ENCODE measurements around the gene SEPTIN7. TPM values are rescaled to one million over a fixed set of nuclear protein-coding genes. Genes with fewer than 3 reads are reported as not detected.

SEPTIN7 gene
- total RNA-seq, 1 experiment from 2014 or later = 140 TPM

DNA sequence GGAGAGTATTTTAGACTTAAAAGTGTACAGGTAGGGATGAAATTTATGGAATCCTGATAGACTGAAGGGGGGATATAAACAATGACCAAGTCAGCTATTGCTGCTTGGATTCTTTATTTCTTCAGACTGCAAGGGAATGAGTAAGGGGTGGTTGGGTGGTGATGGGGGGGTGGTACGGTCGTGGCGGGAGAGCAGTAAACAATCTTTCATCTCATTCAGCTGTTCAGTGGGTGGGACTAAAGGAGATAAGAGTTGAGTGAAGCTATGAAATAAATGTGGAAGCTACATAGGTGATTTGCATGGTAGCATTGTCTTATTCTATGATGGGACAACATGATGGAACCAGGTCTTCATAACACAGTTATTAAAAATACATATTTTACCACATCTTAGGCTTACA is 1.8 kb downstream of the SEPTIN7 start:
- intact Hi-C loops (cut with micrococcal nuclease) = no loop called here
- Histone ChIP-seq H3K4me2 (ENCODE audit: low read length) (peak overlapping the region; percentile 90), H3K27me3 (ENCODE audit: insufficient read depth, low read length) (no peaks in the 10 kb centered on the region), H3K9me2 (ENCODE audit: insufficient read depth) (no peaks in the 10 kb centered on the region), H3K4me1 (ENCODE audit: control insufficient read depth in 1 of 2, insufficient read depth in 2 of 2, low read length in 2 of 2) (peaks cover 8 to 20% of the 10 kb centered on the region in 2 experiments; a peak in 3 of 4 replicates), H2AFZ (ENCODE audit: low read depth, low read length, poor library complexity, severe bottlenecking) (no peak overlapping the region), H4K20me1 (ENCODE audit: insufficient read depth) (0 out of 2 replicates have a peak, but pooled peaks cover 10% of the 10 kb centered on the region), H3K4me3 (replicated peaks in 1 of 2; ENCODE audit: low read depth in 1 of 2, low read length in 2 of 2) (peak overlapping the region; percentile 72 to 78), H3K9ac (ENCODE audit: low read length) (peak overlapping the region; percentile 84), H3K79me2 (ENCODE audit: insufficient read depth, low read length) (peaks cover 75% of the 10 kb centered on the region), H3K27ac (ENCODE audit: low read depth, low read length) (no peak overlapping the region; the same call in 1 of the 2 replicates), H3K9me3 (ENCODE audit: control insufficient read depth in 1 of 2, insufficient read depth in 1 of 2, low read depth in 1 of 2, low read length in 2 of 2) (no peaks in the 10 kb centered on the region), H3K36me3 (ENCODE audit: control insufficient read depth in 1 of 2, insufficient read depth in 2 of 2, low read length in 2 of 2) (no peaks in the 10 kb centered on the region)
- BruUV-seq (replicated peaks) = no TSS peak
- ChIA-PET RAD21 (ENCODE audit: low non-redundant PET in 1 of 2, low total read pairs in 2 of 2, uncharacterized antibody in 2 of 2, unreplicated experiment in 2 of 2) (no interaction called here), POLR2A (no interaction called here), CTCF (no interaction called here)
- TF ChIP-seq POLR2A (IDR thresholded peaks at IDR 0.05; ENCODE audit: borderline replicate concordance, extremely low read depth, insufficient read depth, insufficient read length) (no peak), EZH2 (IDR thresholded peaks at IDR 0.05) (no peak), SP1 (IDR thresholded peaks at IDR 0.05; ENCODE audit: low read depth) (no peak), CBX3 (IDR thresholded peaks at IDR 0.05; ENCODE audit: low read depth) (no peak), ZFX (IDR thresholded peaks at IDR 0.05) (no peak), SRF (IDR thresholded peaks at IDR 0.05; ENCODE audit: low read depth) (no peak), FOSL1 (IDR thresholded peaks at IDR 0.05; ENCODE audit: low read depth) (no peak), EZH2phosphoT487 (IDR thresholded peaks at IDR 0.05; ENCODE audit: borderline replicate concordance) (no peak), ZNF274 (IDR thresholded peaks at IDR 0.05; ENCODE audit: low read depth, low read length) (no peak), TCF7L2 (IDR thresholded peaks at IDR 0.05; ENCODE audit: borderline replicate concordance, extremely low read depth, insufficient read depth, insufficient read length) (no peak), CEBPB (IDR thresholded peaks at IDR 0.05; ENCODE audit: low read depth) (no peak), SIN3A (IDR thresholded peaks at IDR 0.05; ENCODE audit: low read depth) (no peak)
- TF ChIP-seq, protein P1, sequence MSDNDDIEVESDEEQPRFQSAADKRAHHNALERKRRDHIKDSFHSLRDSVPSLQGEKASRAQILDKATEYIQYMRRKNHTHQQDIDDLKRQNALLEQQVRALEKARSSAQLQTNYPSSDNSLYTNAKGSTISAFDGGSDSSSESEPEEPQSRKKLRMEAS (IDR thresholded peaks at IDR 0.05) = no peak
- TF ChIP-seq, protein P2, sequence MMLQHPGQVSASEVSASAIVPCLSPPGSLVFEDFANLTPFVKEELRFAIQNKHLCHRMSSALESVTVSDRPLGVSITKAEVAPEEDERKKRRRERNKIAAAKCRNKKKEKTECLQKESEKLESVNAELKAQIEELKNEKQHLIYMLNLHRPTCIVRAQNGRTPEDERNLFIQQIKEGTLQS (IDR thresholded peaks at IDR 0.05) = no peak
- no peak for ATAC-seq
- no peak for DNase-seq (ENCODE audit: low read depth, low spot score)

Data from HCT116 (cell line).